CD4-positive, alpha-beta T cell treated with Interleukin-21 for 1 hour (primary cell): ENCODE data around the gene CYP2U1.
"Not testable (repeated sequence)": the region's sequence is repeated elsewhere in the genome, so short reads cannot be mapped to it uniquely, and the experiment has no call there.

Experiments
- DNase-seq: peaks from one replicate; pipeline ENCODE4 v3.0.0-alpha.2; 2020

Gene CYP2U1

GRCh38 chr4:107930821-107931774, at the start of gene CYP2U1:
CYP2U1 (plus strand) TSS chr4:107931549; CDS start chr4:107931644, 95 bp downstream.
- peak; percentile 85 for DNase-seq

DNA sequence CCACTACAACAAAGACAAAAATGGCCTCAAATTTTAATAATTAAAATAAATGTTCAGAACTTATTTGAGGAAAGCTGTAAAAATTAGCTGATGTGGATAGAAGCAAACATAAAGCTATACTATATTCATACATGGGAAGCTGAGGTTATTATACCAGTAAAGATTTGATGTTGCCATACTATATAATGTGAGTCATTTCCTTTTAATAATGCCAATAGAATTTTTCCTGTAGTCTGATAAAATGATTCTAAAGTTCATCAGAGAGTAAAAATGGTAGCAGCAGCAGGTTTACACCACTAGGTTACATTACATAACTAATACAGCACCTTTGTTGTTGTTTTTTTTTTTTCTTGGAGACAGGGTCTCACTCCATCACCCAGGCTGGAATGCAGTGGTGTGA, 45.5 kb upstream of the CYP2U1 start:
- no peak for DNase-seq

DNA sequence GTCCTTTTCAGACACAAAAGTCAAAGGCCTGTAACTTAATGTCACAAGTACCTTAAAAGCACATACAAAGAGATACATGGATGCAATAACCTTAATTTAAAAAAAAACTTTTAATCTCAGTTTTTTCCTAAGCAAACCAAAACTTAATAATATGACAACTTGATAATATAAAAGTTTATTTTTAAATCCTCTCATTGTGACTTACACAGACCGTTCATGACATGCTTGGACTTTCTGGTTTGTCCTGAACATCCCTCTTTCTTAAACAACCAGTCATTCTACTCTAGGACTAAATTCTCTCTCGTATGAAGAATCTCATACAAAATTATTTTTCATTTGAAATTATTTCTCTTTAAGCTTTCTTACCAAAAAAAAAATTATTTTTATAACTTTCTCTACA, 43.1 kb upstream of the CYP2U1 start:
- DNase-seq, result no peak

DNA sequence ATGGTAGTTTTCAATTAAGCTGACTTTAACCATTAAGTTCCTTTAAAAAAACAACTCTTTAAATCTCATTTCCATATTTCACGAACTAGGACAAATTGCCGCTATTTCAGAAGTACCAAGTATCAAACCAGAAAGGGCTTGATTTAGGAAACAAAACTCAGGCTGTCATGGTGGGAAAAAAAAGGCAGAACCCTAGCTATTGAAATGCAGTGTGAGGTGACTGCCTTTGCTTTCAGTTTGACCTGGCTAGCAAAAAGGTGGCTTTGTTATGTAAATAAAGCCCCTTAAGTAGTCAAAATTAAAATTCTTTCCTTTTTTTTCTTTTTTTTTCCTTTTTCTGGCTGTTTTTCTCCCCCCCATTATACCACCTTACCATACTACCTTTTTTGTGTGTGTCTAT, 40.6 kb upstream of the CYP2U1 start:
- no peak for DNase-seq

- no peak for DNase-seq
These were observed 40.0 kb upstream of the CYP2U1 start for GRCh38 chr4:107891299-107891698.

GRCh38 chr4:107893171-107894137, 37.9 kb upstream of the CYP2U1 start:
- no peak for DNase-seq

DNA sequence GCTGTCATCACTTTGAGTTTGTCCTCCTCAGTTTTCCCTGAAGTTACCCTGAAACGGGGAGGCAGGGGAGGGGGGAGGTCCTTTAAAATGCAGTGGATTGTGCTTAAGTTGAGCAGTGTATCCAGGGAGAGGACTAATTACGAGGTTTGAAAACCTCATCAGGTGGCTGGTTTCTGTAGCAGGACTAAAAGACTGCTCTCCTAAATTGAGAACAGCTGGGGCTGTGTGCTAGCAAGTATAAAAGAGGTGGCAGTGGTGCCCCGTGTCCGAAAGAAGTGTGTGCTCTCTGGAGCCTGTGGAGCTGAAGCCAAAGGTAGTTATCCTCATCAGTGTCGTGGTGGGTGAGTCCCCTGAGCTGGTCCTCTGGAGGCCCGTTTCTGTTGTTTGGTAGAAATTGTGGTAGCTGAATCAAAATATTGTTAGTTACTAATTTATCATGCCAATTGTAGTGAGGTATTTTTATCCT, 37.2 kb upstream of the CYP2U1 start:
- no peak for DNase-seq

DNA sequence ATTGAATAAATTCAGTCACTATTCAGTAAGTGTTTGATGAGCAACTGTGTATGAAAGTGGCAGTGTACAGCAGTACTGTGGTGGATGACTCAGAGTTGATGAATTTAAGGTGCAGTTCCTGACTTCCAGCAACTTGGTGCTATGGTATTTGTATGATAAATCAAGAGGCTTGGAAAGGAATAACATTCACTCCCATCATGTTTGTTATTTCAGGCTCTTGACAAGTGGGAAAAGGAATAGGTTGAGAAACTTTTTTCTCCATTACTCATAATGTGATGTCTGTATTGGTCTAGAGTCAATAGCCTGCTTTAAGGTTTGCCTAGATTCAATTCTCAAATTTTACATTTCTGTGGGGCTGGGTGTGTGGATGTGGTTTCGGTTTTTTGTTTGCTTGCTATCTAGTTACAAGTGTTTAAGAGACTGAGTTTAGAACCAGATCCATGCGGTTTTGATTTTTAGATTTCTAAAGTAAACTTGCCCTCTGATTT, 35.1 kb upstream of the CYP2U1 start:
- DNase-seq, result no peak

GRCh38 chr4:107896646-107897045, 34.7 kb upstream of the CYP2U1 start:
- no peak for DNase-seq

DNA sequence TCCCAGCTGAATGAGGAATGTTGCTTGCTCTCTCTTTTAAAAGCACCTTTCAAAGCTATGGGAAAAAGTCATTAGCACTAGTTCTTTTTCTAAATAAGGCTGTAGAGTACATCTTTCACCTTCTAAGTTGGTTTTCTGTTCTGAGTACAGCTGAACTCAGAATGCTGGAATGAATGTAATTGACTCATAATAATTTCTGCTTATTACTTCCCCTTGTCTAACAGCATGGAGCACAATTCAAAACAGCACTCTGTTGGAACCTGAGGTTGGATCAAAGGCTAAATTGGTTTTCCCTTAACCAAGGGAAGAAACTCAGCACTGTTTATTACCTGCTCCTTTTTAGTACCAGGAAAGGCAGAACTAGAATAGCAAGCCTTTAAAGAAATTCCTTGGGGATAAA, 33.5 kb upstream of the CYP2U1 start:
- no peak for DNase-seq

DNA sequence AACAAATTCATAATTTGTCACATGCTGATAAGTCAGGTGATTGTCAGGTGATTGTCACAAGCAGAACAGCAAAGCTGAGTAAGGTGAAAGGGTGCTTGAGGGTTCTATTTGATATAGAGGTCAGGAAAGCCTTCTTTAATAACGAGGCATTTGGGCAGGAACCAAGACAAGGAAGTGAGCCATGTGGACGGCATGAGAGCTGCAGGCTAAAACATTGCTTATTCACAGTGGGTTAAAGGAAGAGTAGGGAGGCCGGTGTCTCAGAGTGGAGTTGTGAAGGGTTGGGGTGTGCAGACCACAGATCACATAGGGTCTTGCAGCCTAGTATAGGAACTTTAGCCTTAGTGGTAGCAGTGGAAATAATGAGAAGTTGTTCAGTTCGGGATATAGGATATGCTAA, 31.3 kb upstream of the CYP2U1 start:
- DNase-seq, result no peak

DNA sequence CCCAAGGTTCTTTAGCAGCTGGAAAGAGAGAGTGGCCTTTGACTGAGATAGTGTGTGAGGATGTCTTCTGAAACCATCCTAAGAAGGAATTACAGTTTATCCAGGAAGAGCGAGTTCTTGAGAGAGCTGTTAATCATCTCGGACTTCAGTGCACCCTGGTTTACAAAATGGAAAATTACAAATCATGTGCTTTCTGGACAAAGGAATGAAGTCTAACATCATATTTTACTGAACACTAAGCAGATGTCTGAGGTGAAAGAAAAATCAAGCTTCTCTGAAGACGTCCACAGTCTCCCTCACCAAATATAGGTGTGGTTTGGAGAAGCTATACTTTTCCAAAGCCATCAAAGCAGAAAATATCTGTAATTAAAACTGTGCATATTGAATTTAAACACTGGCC, 30.8 kb upstream of the CYP2U1 start:
- DNase-seq, result no peak

DNA sequence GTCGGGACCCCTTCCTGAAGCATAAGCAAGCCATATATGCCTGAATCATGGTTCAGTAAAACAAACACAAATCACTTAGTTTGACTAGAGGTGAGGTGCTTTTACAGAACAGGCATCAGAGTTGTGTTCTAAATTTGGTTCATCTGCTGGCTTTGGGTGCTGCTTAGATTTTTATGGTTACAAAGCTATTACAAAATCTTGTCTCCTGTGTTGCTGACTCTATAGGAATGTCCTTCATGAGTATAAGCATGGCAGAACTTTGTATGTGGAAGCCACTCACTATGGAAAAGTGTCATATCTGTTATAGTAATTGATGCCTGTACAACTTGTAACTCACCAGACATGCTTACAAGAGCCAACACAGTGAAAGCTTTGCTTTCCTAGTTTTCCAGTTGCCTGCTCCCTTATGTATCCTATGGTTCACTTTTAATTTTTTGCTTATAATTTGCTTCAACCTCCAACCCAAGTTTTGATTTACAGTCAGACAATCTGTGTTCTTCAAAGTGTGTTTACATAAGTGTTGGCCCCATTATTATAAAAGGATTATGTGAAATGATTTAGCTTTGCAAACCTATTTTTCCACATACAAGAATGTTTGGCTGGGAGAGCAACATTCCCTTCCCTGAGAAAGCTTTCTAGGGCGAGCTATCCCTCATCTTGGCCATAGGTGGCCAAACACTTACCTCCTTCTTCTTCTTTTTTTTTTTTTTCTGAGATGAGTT, 30.0 kb upstream of the CYP2U1 start:
- DNase-seq, result no peak

DNA sequence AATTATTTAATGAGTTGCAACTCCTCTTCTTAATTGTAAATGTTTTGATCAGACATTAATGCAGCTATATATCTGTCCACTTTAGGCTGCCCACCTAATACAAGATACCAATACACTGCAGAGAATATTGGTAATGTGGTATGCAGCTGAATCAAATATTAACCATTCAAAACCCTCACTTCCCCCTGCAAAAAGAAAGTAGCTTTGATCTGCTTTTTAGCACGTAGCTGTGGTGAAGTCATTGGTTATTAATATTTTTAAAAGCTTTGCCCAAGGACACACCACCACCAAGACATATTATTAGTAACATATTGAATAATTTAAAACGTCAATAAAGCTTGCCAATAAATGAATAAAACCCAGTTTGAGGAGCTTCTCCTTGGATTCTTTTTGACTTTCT, 28.6 kb upstream of the CYP2U1 start:
- DNase-seq, result no peak

DNA sequence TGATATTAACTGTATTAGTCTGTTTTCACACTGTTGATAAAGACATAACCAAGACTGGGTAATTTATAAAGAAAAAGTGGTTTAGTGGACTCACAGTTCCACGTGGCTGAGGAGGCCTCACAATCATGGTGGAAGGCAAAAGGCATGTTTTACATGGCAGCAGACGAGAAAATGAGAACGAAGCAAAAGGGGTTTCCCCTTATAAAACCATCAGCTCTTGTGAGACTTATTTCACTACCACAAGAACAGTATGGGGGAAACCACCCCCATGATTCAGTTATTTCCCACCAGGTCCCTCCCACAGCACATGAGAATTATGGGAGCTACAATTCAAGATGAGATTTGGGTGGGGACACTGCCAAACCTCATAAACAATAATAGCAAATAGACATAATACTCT, 26.3 kb upstream of the CYP2U1 start:
- DNase-seq, result not testable (repeated sequence)

DNA sequence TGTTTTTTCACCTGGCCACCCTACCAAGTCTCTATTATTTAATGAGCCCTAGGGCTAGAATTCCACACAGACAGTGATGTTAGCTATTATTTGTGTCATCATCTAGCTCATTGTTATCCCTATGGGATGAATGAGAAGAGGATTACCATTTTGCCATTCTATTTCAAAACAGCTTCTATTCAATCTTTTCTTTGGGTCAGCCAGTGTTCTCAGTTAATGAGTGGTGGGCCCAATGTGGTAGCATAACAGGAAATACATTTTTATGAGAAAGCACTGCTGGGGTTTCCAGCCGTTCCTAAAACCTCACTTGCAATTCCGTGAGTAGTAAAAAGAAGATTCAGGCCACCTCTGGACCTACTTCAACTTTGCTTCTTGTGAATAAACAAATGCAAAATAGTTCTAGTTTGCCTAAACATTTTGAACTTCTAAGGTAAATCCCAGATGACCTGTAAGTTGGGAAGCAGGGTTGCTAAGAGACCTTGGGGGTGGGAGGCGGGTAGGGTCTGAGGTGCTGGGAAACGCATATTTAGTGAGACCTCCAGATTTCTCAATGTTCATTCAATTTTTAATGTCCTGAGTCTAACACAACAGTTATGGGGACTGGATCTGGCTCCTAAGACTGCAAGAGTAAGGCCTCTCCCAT, 24.8 kb upstream of the CYP2U1 start:
- DNase-seq, result no peak

DNA sequence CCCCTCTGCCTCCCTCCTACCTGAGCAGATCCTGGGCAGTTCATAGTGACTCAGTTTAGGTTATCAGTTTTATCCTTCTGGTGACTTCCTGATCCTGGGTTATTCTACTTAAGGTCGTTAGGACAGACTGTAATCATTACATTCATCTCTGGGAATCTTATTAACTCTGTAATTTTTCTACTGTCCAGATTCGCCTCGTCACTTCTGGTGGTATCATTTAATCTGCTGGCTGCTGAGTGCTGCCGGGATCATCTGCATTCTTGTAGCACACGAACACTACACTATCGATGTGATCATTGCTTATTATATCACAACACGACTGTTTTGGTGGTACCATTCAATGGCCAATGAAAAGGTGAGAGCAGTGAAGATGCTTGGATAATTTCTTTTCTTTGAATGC, 23.0 kb upstream of the CYP2U1 start:
- no peak for DNase-seq

GRCh38 chr4:107913283-107913899, 18.0 kb upstream of the CYP2U1 start:
- peak; percentile 71 for DNase-seq

- no peak for DNase-seq
These were observed 16.1 kb upstream of the CYP2U1 start for GRCh38 chr4:107915220-107915619.

DNA sequence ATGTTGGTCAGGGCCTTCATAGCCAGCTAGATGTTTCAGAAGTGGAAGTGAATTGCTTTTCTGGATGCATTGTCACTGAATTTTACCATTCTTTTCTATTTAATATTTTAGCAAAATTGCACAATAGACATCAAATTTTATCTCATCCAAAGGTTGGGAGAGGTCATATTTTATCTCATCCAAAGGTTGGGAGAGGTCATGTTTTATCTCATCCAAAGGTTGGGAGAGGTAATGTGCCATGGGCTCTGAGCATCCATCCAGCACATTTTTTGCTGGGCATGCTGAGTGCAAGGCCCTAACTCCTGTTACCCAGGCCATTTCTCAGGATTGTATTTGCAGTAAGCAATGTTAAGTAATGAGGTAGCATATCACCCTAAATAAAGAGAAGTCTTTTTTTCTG, 14.7 kb upstream of the CYP2U1 start:
- no peak for DNase-seq

GRCh38 chr4:107917500-107917899, 13.8 kb upstream of the CYP2U1 start:
- DNase-seq, result no peak
